Gastrocnemius medialis (tissue), 4 donors: ENCODE measurements around the gene PRRC2B. TPM values are rescaled to one million over a fixed set of nuclear protein-coding genes. Genes with fewer than 3 reads are reported as not detected.
A peak's percentile ranks its signal among the peaks of the same experiment; 100 is the strongest.

Source experiments
- ATAC-seq, 2 donors: fragments of 150-250 bp; one replicate each; pipeline ENCODE4 v1.9.1; 2016
- DNase-seq, 2 donors: peaks; one replicate each; pipeline ENCODE4 v3.0.0-alpha.2; 2019
- H3K27ac ChIP-seq, 4 donors: fragments of 200-600 bp; sonication (generic); 1 replicate in 1 of 4; 2 replicates in 3 of 4; pipeline ENCODE4 v1.5.1; 2016 to 2018; ENCODE audit warnings: mild to moderate bottlenecking in 2 of 4, moderate library complexity in 1 of 4
- H3K27me3 ChIP-seq, 3 donors: fragments of 200-600 bp; sonication (generic) in 2 of 3; 1 replicate in 1 of 3; 2 replicates in 2 of 3; pipeline versions ENCODE4 v1.5.1 to v1.6.0; 2016 to 2019; ENCODE audit warnings: mild to moderate bottlenecking in 1 of 3, moderate library complexity in 1 of 3
- H3K36me3 ChIP-seq, 2 donors: fragments of 200-600 bp; sonication (generic) in 1 of 2; one replicate each; pipeline ENCODE4 v1.5.1; 2017 to 2018
- H3K4me1 ChIP-seq, 2 donors: fragments of 200-600 bp; sonication (generic) in 1 of 2; one replicate each; pipeline ENCODE4 v1.5.1; 2016 to 2017; ENCODE audit warnings: mild to moderate bottlenecking in 2 of 2
- H3K4me3 ChIP-seq, 4 donors: fragments of 200-600 bp; sonication (generic) in 3 of 4; 1 replicate in 1 of 4; 2 replicates in 3 of 4; pipeline ENCODE4 v1.5.1; 2016 to 2019; ENCODE audit warnings: mild to moderate bottlenecking in 2 of 4
- H3K9me3 ChIP-seq, 3 donors: fragments of 200-600 bp; sonication (generic) in 2 of 3; 1 replicate in 1 of 3; 2 replicates in 2 of 3; pipeline ENCODE4 v1.5.1; 2016 to 2019
- POLR2A ChIP-seq, 2 donors: fragments of 450-650 bp; IDR thresholded peaks; one replicate each; pipeline ENCODE4 v1.6.1; 2017; ENCODE audit warnings: antibody characterized with exemption in 2 of 2, mild to moderate bottlenecking in 2 of 2, moderate library complexity in 2 of 2
- in situ Hi-C, 4 donors: fragments of 200-750 bp; cut with MboI; loops; one replicate each; pipeline versions ENCODE4 v1.15.0 to v1.8.0; 2017; ENCODE audit warnings: low sequenced_read_pairs in 4 of 4
- intact Hi-C: fragments of 100-400 bp; cut with DNase I; formaldehyde crosslinking; loops from one replicate; pipeline ENCODE4 v1.15.1; 2023; ENCODE audit warnings: low total_unique reads
- total RNA-seq, 4 donors: library from RNA; depleted of rRNA; stranded (reverse); fragments of >200 nt; gene quantifications; one replicate each; pipeline versions ENCODE4 v1.1.0 to v1.2.3, GENCODE V29; 2016
- TF ChIP-seq, protein P1 (sequence below), 5 experiments: fragments of 450-650 bp in 3 of 5; fragments of 200-600 bp in 2 of 5; sonication (generic) in 2 of 5; IDR thresholded peaks in 4 of 5; conservative IDR thresholded peaks in 1 of 5; 1 replicate in 4 of 5; 2 replicates in 1 of 5; pipeline ENCODE4 v1.5.1; 2016 to 2019; ENCODE audit warnings: antibody characterized with exemption in 5 of 5, mild to moderate bottlenecking in 3 of 5, moderate library complexity in 3 of 5

Gene PRRC2B
- total RNA-seq, 4 donors from 2014 or later, result 29.9 to 41.6 (median 37.2) TPM

DNA sequence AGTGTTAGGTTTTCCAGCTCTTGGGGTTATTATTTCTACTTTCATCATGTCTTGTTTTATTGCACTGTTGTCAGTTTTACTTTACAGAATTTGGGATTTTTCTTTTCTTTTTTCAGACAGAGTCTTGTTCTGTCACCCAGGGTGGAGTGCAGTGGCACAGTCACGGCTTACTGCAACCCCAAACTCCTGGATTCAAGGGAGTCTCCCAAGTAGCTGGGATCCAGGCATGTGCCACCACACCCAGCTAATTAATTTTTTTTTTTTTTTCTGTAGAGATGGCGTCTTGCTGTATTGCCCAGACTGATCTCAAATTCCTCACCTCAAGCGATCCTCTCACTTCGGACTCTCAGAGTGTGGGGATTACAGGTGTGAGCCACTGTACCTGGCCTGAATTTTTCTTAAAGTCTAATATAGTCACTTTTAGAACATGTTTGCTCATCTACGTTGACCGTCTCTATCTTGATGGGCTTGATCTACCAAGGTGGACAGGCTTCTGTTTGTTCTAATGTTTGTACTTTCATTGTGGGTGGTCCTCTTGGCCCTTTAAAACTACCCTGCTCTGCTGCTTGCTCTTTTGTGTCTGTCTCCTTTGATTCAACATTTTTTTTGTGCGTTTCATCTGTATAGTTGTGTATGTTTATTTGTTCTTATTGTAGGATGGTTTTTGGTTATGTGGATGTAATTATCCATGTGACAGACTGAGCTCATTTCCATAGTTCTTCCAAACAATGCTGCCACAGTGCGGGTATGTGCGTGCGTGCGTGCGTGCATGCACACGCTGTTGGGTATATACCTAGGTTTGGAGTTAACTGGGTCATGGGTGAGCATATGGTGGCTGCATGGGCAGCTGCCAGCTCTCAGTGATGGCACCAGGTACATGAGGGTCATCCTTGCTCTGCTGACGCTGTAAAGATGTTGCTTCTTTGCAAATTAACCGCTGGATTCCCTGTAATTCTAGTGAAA, 18.1 kb downstream of the PRRC2B start:
- Histone ChIP-seq H3K27me3 (no peaks in the 10 kb centered on the region), H3K4me1 (peaks cover 79 to 88% of the 10 kb centered on the region in 2 donors), H3K9me3 (no peaks in the 10 kb centered on the region), H3K27ac (no peak overlapping the region), H3K4me3 (no peak overlapping the region), H3K36me3 (no peaks in the 10 kb centered on the region)
- no peak for DNase-seq
- TF ChIP-seq POLR2A (IDR thresholded peaks at IDR 0.05), result no peak
- TF ChIP-seq, protein P1, sequence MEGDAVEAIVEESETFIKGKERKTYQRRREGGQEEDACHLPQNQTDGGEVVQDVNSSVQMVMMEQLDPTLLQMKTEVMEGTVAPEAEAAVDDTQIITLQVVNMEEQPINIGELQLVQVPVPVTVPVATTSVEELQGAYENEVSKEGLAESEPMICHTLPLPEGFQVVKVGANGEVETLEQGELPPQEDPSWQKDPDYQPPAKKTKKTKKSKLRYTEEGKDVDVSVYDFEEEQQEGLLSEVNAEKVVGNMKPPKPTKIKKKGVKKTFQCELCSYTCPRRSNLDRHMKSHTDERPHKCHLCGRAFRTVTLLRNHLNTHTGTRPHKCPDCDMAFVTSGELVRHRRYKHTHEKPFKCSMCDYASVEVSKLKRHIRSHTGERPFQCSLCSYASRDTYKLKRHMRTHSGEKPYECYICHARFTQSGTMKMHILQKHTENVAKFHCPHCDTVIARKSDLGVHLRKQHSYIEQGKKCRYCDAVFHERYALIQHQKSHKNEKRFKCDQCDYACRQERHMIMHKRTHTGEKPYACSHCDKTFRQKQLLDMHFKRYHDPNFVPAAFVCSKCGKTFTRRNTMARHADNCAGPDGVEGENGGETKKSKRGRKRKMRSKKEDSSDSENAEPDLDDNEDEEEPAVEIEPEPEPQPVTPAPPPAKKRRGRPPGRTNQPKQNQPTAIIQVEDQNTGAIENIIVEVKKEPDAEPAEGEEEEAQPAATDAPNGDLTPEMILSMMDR (IDR thresholded peaks at IDR 0.05 in 4 of 5, conservative IDR thresholded peaks at IDR 0.05 in 1 of 5), result no peak
- intact Hi-C loops, result no loop called here
- in situ Hi-C loops, result no loop called here
- ATAC-seq, result no peak

DNA sequence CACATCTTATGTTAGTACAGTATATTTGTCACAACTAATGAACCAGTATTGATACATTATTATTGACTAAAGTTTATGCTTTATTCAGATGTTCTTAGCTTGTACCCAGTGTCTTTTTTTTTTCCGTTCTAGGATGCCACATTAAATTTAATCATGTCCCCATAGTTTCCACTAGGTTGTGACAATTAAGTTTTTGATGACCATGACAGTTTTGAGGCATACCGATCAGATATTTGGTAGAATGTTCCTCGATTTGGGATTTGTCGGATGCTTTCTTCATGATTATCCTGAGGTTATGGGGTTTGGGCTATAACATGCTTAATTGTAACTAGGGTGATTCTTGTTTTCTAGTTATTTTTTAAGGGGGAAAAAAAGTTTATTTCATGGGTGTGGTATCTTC, 22.6 kb downstream of the PRRC2B start:
- TF ChIP-seq, protein P1 (IDR thresholded peaks at IDR 0.05 in 4 of 5, conservative IDR thresholded peaks at IDR 0.05 in 1 of 5), result no peak
- no peak for TF ChIP-seq POLR2A (IDR thresholded peaks at IDR 0.05)
- intact Hi-C loops, result no loop called here

DNA sequence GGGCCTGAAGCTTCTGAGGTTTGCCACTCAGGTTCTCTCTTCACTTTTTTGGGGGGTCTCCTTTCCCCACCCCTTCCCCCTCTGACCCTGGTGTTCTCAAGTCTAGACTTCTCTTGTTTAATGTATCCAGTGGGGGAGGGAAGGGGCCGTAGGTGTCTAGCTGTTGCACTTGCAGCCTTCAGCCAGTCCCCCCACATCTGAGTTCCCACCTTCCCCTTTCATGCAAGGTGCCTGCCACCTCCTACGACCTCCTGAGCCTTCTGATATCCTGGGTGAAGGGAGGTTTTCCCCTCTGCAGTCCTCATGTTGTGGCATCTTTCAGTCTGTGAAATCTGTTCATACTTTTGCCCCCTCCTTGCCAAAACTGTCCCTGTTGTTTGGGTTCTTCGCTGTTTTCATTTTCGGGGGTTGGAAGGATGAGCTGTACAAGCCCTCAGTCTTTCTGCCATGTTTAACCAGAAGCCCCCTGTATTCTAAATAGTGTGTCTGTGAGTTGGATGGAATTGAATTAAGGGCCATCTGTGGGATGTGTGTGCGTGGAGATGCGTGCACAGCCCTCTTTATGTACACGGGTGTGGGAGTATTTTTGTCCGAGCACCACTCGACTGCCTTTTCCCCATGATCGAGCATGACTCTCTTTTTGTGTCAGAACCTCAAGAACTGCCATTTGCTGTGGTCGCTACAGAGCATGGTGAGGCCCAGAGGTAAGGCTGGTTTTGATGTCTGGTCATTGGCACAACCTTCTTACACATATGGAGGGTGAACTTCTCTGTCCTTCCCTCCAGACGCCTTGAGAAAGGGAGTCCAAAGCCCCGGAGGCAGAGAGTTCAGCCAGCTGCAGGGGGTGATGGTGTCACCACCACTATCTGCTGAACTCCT, 23.6 kb downstream of the PRRC2B start:
- DNase-seq (peak in 1 of 2 donors; percentile 58), ATAC-seq (no peak)
- Histone ChIP-seq H3K36me3 (no peaks in the 10 kb centered on the region), H3K27me3 (no peaks in the 10 kb centered on the region), H3K4me3 (no peak overlapping the region), H3K9me3 (no peaks in the 10 kb centered on the region), H3K4me1 (peaks cover 82 to 88% of the 10 kb centered on the region in 2 donors), H3K27ac (peak overlapping the region; percentile 68 to 86 (median 76))
- in situ Hi-C loops, result no loop called here
- TF ChIP-seq, protein P1 (IDR thresholded peaks at IDR 0.05 in 4 of 5, conservative IDR thresholded peaks at IDR 0.05 in 1 of 5), result no peak
- TF ChIP-seq POLR2A (IDR thresholded peaks at IDR 0.05), result no peak
- intact Hi-C loops, result loop anchor here (2.0 kb wide), 2 partner anchors 15 to 25 kb away; no protein-coding TSS in a partner anchor

More for the DNA sequence above, 22.6 kb downstream of the PRRC2B start:
- in situ Hi-C loops, result no loop called here
- ATAC-seq (no peak), DNase-seq (no peak)
- H3K4me3 ChIP-seq, result no peak overlapping the region
- peaks cover 82 to 88% of the 10 kb centered on the region in 2 donors for H3K4me1 ChIP-seq
- H3K9me3 ChIP-seq, result no peaks in the 10 kb centered on the region
- H3K27me3 ChIP-seq, result no peaks in the 10 kb centered on the region
- H3K27ac ChIP-seq, result no peak overlapping the region
- no peaks in the 10 kb centered on the region for H3K36me3 ChIP-seq

DNA sequence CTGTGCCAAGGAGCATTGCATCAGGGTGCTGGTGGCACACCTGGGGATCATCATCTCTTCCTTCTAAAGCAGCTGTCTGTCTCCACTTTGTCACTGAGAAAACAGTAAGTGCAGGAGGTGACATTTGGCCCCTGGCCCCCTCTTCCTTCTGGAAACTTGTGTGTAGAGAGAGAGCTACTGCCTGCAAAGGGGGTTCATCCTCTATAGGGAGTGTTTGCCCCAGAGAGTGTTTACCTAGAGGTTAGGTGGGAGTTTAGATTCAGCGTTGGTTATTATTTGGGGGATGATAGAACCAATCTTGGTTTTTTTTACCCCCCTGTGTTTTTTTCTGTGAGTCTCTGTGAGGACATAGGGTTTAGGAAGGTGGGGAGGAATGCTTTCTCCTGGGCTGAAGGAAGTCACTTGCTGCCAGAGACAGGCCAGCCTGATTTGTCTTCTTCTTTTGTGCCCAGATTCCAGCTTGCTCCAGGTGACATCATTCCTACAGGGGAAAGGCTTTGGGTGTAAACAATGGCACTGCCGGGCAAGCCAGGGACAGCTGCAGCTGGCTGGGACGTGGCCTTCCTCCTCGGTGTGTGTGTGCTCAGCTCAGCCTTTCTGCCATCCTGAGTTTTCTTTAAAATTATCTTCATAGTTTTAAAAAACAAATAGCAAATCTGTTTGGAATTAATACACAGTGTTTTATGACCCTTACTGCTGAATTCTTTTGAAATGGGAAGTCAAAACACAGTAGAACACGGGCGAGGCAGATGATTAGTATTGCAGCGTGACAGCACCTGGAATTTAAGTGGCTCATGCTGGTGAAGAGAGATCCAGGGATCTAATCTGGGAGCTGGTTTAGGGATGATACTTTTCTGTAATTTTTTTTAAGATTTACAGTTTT, 24.5 kb downstream of the PRRC2B start:
- Histone ChIP-seq H3K27ac (peak overlapping the region; percentile 68 to 86 (median 76)), H3K36me3 (no peaks in the 10 kb centered on the region), H3K4me3 (no peak overlapping the region), H3K4me1 (peaks cover 82 to 90% of the 10 kb centered on the region in 2 donors), H3K27me3 (no peaks in the 10 kb centered on the region), H3K9me3 (no peaks in the 10 kb centered on the region)
- intact Hi-C loops, result loop anchor here (2.0 kb wide), 2 partner anchors 16 to 26 kb away; no protein-coding TSS in a partner anchor
- TF ChIP-seq POLR2A (IDR thresholded peaks at IDR 0.05), result no peak
- TF ChIP-seq, protein P1 (IDR thresholded peaks at IDR 0.05 in 4 of 5, conservative IDR thresholded peaks at IDR 0.05 in 1 of 5), result no peak
- ATAC-seq (peak; percentile 58 to 62), DNase-seq (peak; percentile 51 to 66)
- in situ Hi-C loops, result no loop called here
